Liver (tissue), 9 donors: ENCODE results near the gene FGF21. TPM values are rescaled to one million over a fixed set of nuclear protein-coding genes. Genes with fewer than 3 reads are reported as not detected.

Experiments
- DNase-seq: peaks from one replicate; pipeline ENCODE4 v3.0.0-alpha.2; 2017; ENCODE audit warnings: low spot score
- H3K27ac ChIP-seq, 2 donors: one replicate each; pipeline ENCODE4 v1.7.0; 2013; ENCODE audit warnings: inconsistent platforms in 2 of 2, low read length in 2 of 2, control low read depth in 1 of 2, low read depth in 1 of 2, mild to moderate bottlenecking in 1 of 2
- H3K27me3 ChIP-seq, 4 donors: one replicate each; pipeline versions ENCODE4 v1.6.1 to v1.7.0; 2013; ENCODE audit warnings: low read length in 3 of 4, inconsistent platforms in 1 of 4, mild to moderate bottlenecking in 1 of 4, moderate library complexity in 1 of 4; ENCODE audit not compliant: control insufficient read depth in 4 of 4, insufficient read depth in 4 of 4
- H3K36me3 ChIP-seq, 4 donors: one replicate each; pipeline versions ENCODE4 v1.6.1 to v1.7.0; 2013; ENCODE audit warnings: low read length in 3 of 4, mild to moderate bottlenecking in 3 of 4, low read depth in 1 of 4, moderate library complexity in 1 of 4; ENCODE audit not compliant: control insufficient read depth in 4 of 4, insufficient read depth in 3 of 4
- H3K4me1 ChIP-seq, 4 donors: one replicate each; pipeline versions ENCODE4 v1.6.1 to v1.7.0; 2013; ENCODE audit warnings: low read length in 3 of 4, mild to moderate bottlenecking in 3 of 4, moderate library complexity in 1 of 4; ENCODE audit not compliant: control insufficient read depth in 4 of 4, insufficient read depth in 4 of 4
- H3K4me3 ChIP-seq, 3 donors: one replicate each; pipeline versions ENCODE4 v1.6.1 to v1.7.0; 2013; ENCODE audit warnings: low read length in 3 of 3, control low read depth in 1 of 3, low read depth in 1 of 3, mild to moderate bottlenecking in 1 of 3
- H3K9ac ChIP-seq, 2 donors: one replicate each; pipeline ENCODE4 v1.7.0; 2013; ENCODE audit warnings: low read length in 2 of 2, mild to moderate bottlenecking in 2 of 2, moderate library complexity in 2 of 2, control low read depth in 1 of 2, low read depth in 1 of 2
- H3K9me3 ChIP-seq, 4 donors: one replicate each; pipeline versions ENCODE4 v1.6.1 to v1.7.0; 2013; ENCODE audit warnings: low read length in 3 of 4; ENCODE audit not compliant: control insufficient read depth in 4 of 4
- ATF3 ChIP-seq: IDR thresholded peaks from 2 replicates; pipeline ENCODE4 v1.6.1; 2016; ENCODE audit warnings: antibody characterized with exemption
- CTCF ChIP-seq: fragments of 150-350 bp; IDR thresholded peaks from 2 replicates; pipeline ENCODE4 v1.5.1; 2017; ENCODE audit warnings: improper control_type of control experiment, low read depth, low read length; ENCODE audit not compliant: missing input control
- EGR1 ChIP-seq, 2 donors: IDR thresholded peaks; 2 replicates each; pipeline ENCODE4 v1.6.1; 2016 to 2018; ENCODE audit warnings: antibody characterized with exemption in 2 of 2, low read depth in 2 of 2
- FOXA2 ChIP-seq: IDR thresholded peaks from 2 replicates; pipeline ENCODE4 v1.6.1; 2016; ENCODE audit warnings: antibody characterized with exemption
- GABPA ChIP-seq, 2 donors: IDR thresholded peaks in 1 of 2; conservative IDR thresholded peaks in 1 of 2; 2 replicates each; pipeline ENCODE4 v1.6.1; 2016; ENCODE audit warnings: antibody characterized with exemption in 2 of 2, mild to moderate bottlenecking in 1 of 2, moderate library complexity in 1 of 2
- HNF4A ChIP-seq, 2 donors: conservative IDR thresholded peaks; 2 replicates each; pipeline ENCODE4 v1.6.1; 2016; ENCODE audit warnings: antibody characterized with exemption in 2 of 2, mild to moderate bottlenecking in 2 of 2
- HNF4G ChIP-seq: IDR thresholded peaks from 2 replicates; pipeline ENCODE4 v1.6.1; 2016; ENCODE audit warnings: antibody characterized with exemption
- JUND ChIP-seq, 2 donors: IDR thresholded peaks; 2 replicates each; pipeline ENCODE4 v1.6.1; 2016; ENCODE audit warnings: antibody characterized with exemption in 2 of 2
- MAX ChIP-seq: IDR thresholded peaks from 2 replicates; pipeline ENCODE4 v1.6.1; 2016; ENCODE audit warnings: antibody characterized with exemption
- NR2F2 ChIP-seq: IDR thresholded peaks from 2 replicates; pipeline ENCODE4 v1.6.1; 2016; ENCODE audit warnings: antibody characterized with exemption
- REST ChIP-seq: IDR thresholded peaks from 2 replicates; pipeline ENCODE4 v1.6.1; 2016; ENCODE audit warnings: antibody characterized with exemption, mild to moderate bottlenecking
- RXRA ChIP-seq, 2 donors: IDR thresholded peaks; 2 replicates each; pipeline ENCODE4 v1.6.1; 2017 to 2018; ENCODE audit warnings: antibody characterized with exemption in 2 of 2, mild to moderate bottlenecking in 1 of 2
- SP1 ChIP-seq: IDR thresholded peaks from 2 replicates; pipeline ENCODE4 v1.6.1; 2018; ENCODE audit warnings: antibody characterized with exemption, mild to moderate bottlenecking
- TAF1 ChIP-seq: conservative IDR thresholded peaks from 2 replicates; pipeline ENCODE4 v1.6.1; 2016; ENCODE audit warnings: antibody characterized with exemption, mild to moderate bottlenecking
- YY1 ChIP-seq: IDR thresholded peaks from 2 replicates; pipeline ENCODE4 v1.6.1; 2016; ENCODE audit warnings: antibody characterized with exemption, mild to moderate bottlenecking
- ZBTB33 ChIP-seq: IDR thresholded peaks from 2 replicates; pipeline ENCODE4 v1.6.1; 2016; ENCODE audit warnings: antibody characterized with exemption
- WGBS: extraction: QIAGEN DNeasy Blood & Tissue Kit; methylation state at CpG from one replicate; pipeline ENCODE4 v1.1.7; 2013; 5-methylcytosine and 5-hydroxymethylcytosine counted together
- polyA plus RNA-seq, 2 donors: library from polyadenylated mRNA; stranded (reverse) in 1 of 2; unstranded in 1 of 2; fragments of 200-250 nt in 1 of 2; fragments of >200 nt in 1 of 2; fragmentation: Nextera tagmentation in 1 of 2; extraction: Ambion mirVana in 1 of 2; gene quantifications; one replicate each; pipeline versions ENCODE4 v1.2.1 to v1.2.3, GENCODE V29; 2013 to 2015
- total RNA-seq, 2 donors: library from RNA; depleted of rRNA; stranded (reverse); fragments of >200 nt; gene quantifications; one replicate each; pipeline ENCODE4 v1.2.3, GENCODE V29; 2014
- donor health status: healthy.
- donor health status: healthy.
- donor health status: healthy.
- donor health status: healthy.
- donor health status: healthy.

FGF21 gene
- total and polyA plus RNA-seq, 4 donors, result 5.5 to 18.5 (median 6.5) TPM; not detected in 1

- TF ChIP-seq REST, result no peak
Observed at GRCh38 chr19:48798937-48799336, 43.6 kb downstream of the FGF21 start (continued).

GRCh38 chr19:48799358-48800300, 44.3 kb downstream of the FGF21 start:
- Histone ChIP-seq H3K9me3 (no peaks in the 10 kb centered on the region), H3K4me3 (no peak overlapping the region), H3K9ac (no peak overlapping the region), H3K27ac (no peak overlapping the region), H3K27me3 (no peaks in the 10 kb centered on the region), H3K4me1 (peaks cover 2 to 14% (median 10%) of the 10 kb centered on the region in 4 donors), H3K36me3 (peaks cover 0 to 8% (median 0%) of the 10 kb centered on the region in 4 donors)
- 96% methylated on average over 44 of the region's 44 CpGs for WGBS
- TF ChIP-seq YY1 (no peak), HNF4G (no peak), JUND (IDR thresholded peaks at IDR 0.05) (no peak), SP1 (no peak), ZBTB33 (no peak), CTCF (no peak), REST (no peak), HNF4A (conservative IDR thresholded peaks at IDR 0.05) (no peak), GABPA (IDR thresholded peaks at IDR 0.05 in 1 of 2, conservative IDR thresholded peaks at IDR 0.05 in 1 of 2) (no peak), TAF1 (no peak), ATF3 (no peak), EGR1 (IDR thresholded peaks at IDR 0.05; ENCODE audit: low read depth in 2 of 2) (no peak), NR2F2 (no peak), RXRA (IDR thresholded peaks at IDR 0.05) (no peak), MAX (no peak), FOXA2 (no peak)
- no peak for DNase-seq
